HG03025 (cell line): Measurements from ENCODE around the gene CD82.
"Not testable (repeated sequence)": the region's sequence is repeated elsewhere in the genome, so short reads cannot be mapped to it uniquely, and the experiment has no call there.

Experiments
- ATAC-seq: cut with Tn5 transposase; IDR thresholded peaks from one replicate; pipeline ENCODE4 v1.9.1; 2021; ENCODE audit warnings: mild to moderate bottlenecking, moderate library complexity; ENCODE audit not compliant: unreplicated experiment, low FRiP score

Gene CD82

GRCh38 chr11:44658506-44658850 lies 93.0 kb downstream of the CD82 start:
- no peak for ATAC-seq

GRCh38 chr11:44659641-44660040 lies 94.2 kb downstream of the CD82 start:
- no peak for ATAC-seq

GRCh38 chr11:44660535-44660934 lies 95.1 kb downstream of the CD82 start:
- ATAC-seq: not testable (repeated sequence)

GRCh38 chr11:44661311-44661717 lies 95.9 kb downstream of the CD82 start:
- ATAC-seq: no peak
